Right lobe of liver (tissue), 6 donors: Measurements from ENCODE around the gene UNC5CL. TPM values are rescaled to one million over a fixed set of nuclear protein-coding genes. Genes with fewer than 3 reads are reported as not detected.

Experiments used
- ATAC-seq, 4 donors: fragments of 200-7000 bp; cut with Tn5 transposase; one replicate each; pipeline ENCODE4 v1.9.1; 2020; ENCODE audit warnings: mild to moderate bottlenecking in 4 of 4, moderate library complexity in 4 of 4
- DNase-seq, 3 donors: peaks; one replicate each; pipeline ENCODE4 v3.0.0-alpha.2; 2020
- H3K27ac ChIP-seq, 3 donors: fragments of 200-600 bp; one replicate each; pipeline ENCODE4 v1.8.0; 2022
- H3K27me3 ChIP-seq, 2 donors: fragments of 200-600 bp; one replicate each; pipeline ENCODE4 v1.8.0; 2022
- H3K36me3 ChIP-seq, 4 donors: fragments of 200-600 bp; sonication (generic) in 1 of 4; one replicate each; pipeline versions ENCODE4 v1.5.1 to v1.8.0; 2017 to 2022; ENCODE audit warnings: control low read depth in 1 of 4
- H3K4me1 ChIP-seq, 4 donors: fragments of 200-600 bp; sonication (generic) in 1 of 4; one replicate each; pipeline versions ENCODE4 v1.5.1 to v1.8.0; 2017 to 2022; ENCODE audit warnings: control low read depth in 1 of 4
- H3K4me3 ChIP-seq, 3 donors: fragments of 200-600 bp; one replicate each; pipeline ENCODE4 v1.8.0; 2022
- H3K9me3 ChIP-seq, 4 donors: fragments of 200-600 bp; sonication (generic) in 1 of 4; one replicate each; pipeline versions ENCODE4 v1.5.1 to v1.8.0; 2017 to 2022; ENCODE audit warnings: control low read depth in 1 of 4
- CTCF ChIP-seq, 4 donors: fragments of 200-600 bp in 3 of 4; fragments of 450-650 bp in 1 of 4; IDR thresholded peaks; one replicate each; pipeline versions ENCODE4 v1.5.1 to v1.8.0; 2016 to 2022; ENCODE audit warnings: antibody characterized with exemption in 4 of 4, mild to moderate bottlenecking in 2 of 4
- POLR2A ChIP-seq: fragments of 450-650 bp; IDR thresholded peaks from one replicate; pipeline ENCODE4 v1.6.1; 2017; ENCODE audit warnings: antibody characterized with exemption, mild to moderate bottlenecking
- WGBS: methylation state at CpG from one replicate; pipeline ENCODE4 v1.1.6; 2018; ENCODE audit warnings: low coverage, low lambda C conversion rate; ENCODE audit not compliant: insufficient coverage; ENCODE audit errors: missing lambda C conversion rate; 5-methylcytosine and 5-hydroxymethylcytosine counted together
- intact Hi-C, 2 donors: fragments of 100-400 bp; cut with DNase I; formaldehyde crosslinking; loops; one replicate each; pipeline versions ENCODE4 v1.11.2 to v1.14.1; 2022
- total RNA-seq, 6 experiments: library from RNA; depleted of rRNA in 2 of 6; stranded (reverse); fragments of >200 nt in 2 of 6; fragmentation: NEBNext Ultra II Directional in 3 of 6; extraction: Animal tissue kit (Norgen Biotek cat#: 25700) in 3 of 6; gene quantifications; one replicate each; pipeline versions ENCODE4 v1.1.0 to v1.2.4, GENCODE V29; 2016 to 2023
- donor health status: DM: no; HTN: yes; CAD: no.
- donor health status: DM: no; HTN: no; CAD: no.
- donor health status: DM: no; HTN: no; CAD: no.
- donor health status: DM: no; HTN: yes; CAD: no.
- donor health status: DM: no; HTN: yes; CAD: no.

The UNC5CL gene
- total RNA-seq, 6 experiments from 2014 or later, result 5.0 to 35.7 (median 13.5) TPM

DNA sequence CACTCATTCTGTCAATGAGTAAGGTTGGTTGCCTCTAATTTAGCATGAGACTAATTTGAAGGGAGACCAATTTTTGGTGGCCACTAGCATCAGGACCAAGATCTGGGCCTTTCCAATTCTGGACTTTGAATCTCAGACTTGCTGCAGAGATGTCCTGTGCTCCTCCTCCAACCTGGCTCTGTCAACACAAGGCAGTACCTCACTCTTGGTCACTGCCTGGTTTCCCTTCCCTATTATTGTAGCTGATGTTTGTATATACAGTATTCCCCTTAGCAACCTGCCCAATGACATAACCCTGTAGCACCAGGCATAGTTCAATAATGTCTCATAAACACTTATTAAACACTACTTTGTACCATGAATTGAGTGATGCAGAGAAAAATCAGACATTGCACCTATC lies 50.4 kb downstream of the UNC5CL start:
- Histone ChIP-seq H3K27ac (no peak overlapping the region), H3K27me3 (no peaks in the 10 kb centered on the region), H3K4me1 (no peaks in the 10 kb centered on the region), H3K36me3 (no peaks in the 10 kb centered on the region), H3K9me3 (no peaks in the 10 kb centered on the region), H3K4me3 (no peak overlapping the region)
- ATAC-seq, result no peak
- TF ChIP-seq CTCF (IDR thresholded peaks at IDR 0.05) (no peak), POLR2A (no peak)
- DNase-seq, result no peak
- intact Hi-C loops, result no loop called here

GRCh38 chr6:40986921-40987819 lies 51.9 kb downstream of the UNC5CL start:
- Histone ChIP-seq H3K36me3 (no peaks in the 10 kb centered on the region), H3K27me3 (no peaks in the 10 kb centered on the region), H3K4me3 (no peak overlapping the region), H3K4me1 (no peaks in the 10 kb centered on the region), H3K9me3 (no peaks in the 10 kb centered on the region), H3K27ac (no peak overlapping the region)
- intact Hi-C loops, result no loop called here
- no peak for ATAC-seq
- no peak for TF ChIP-seq CTCF (IDR thresholded peaks at IDR 0.05)
- no peak for TF ChIP-seq POLR2A
- no peak for DNase-seq
- WGBS, result 59% methylated on average over 7 of the region's 8 CpGs

DNA sequence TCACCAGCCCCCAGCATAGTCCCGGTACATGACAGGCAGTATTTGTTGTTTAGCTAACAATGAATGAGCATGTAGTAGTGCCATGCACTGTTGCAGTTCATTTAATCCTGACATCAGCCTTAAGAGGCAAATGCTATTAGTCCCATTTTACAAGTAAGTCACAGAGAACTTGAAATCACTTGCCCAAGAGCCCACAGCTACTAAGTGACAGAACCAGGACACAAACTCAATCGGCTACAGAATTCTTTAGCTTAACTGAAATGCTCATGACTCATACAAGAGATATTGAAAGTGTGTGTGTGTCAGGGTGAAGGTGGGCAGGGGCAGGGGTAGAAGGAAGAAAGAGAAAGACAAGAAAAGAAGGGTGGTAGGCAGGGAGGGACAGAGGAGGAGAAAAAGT lies 52.7 kb downstream of the UNC5CL start:
- Histone ChIP-seq H3K4me1 (no peaks in the 10 kb centered on the region), H3K36me3 (no peaks in the 10 kb centered on the region), H3K27ac (no peak overlapping the region), H3K27me3 (no peaks in the 10 kb centered on the region), H3K4me3 (no peak overlapping the region), H3K9me3 (no peaks in the 10 kb centered on the region)
- 29% methylated on average over 2 of the region's 2 CpGs for WGBS
- intact Hi-C loops, result no loop called here
- no peak for TF ChIP-seq CTCF (IDR thresholded peaks at IDR 0.05)
- ATAC-seq (no peak), DNase-seq (no peak)

- H3K36me3 ChIP-seq, result no peaks in the 10 kb centered on the region
- TF ChIP-seq POLR2A (no peak), CTCF (IDR thresholded peaks at IDR 0.05) (no peak)
- no peak for ATAC-seq
- H3K4me3 ChIP-seq, result no peak overlapping the region
- no peaks in the 10 kb centered on the region for H3K27me3 ChIP-seq
- H3K9me3 ChIP-seq, result no peaks in the 10 kb centered on the region
- intact Hi-C loops, result no loop called here
- no peak for DNase-seq
- no peak overlapping the region for H3K27ac ChIP-seq
- no peaks in the 10 kb centered on the region for H3K4me1 ChIP-seq
These were observed 55.3 kb downstream of the UNC5CL start for GRCh38 chr6:40983752-40984151.
